ENCODE results near the gene TAT.

DNA sequence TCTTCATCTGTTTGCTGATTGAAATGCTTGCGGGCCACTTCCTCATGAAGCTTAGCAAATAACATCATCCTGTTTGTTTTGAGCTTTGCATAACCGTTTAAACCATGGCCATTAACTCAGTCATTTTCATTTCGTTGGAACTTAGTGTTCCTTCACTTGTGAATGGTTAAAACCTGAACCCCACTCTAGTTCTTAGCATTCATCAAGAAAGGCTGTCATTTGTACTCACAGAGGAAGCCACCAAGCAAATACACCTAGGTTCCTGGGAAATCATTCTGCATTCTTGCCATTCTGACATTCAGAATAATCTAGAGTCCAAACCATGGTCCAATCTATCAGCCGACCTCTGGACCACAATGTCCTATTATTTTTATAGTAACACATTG is 8.4 kb upstream of the TAT start:
- no peak for TF ChIP-seq RAD21 (conservative IDR thresholded peaks at IDR 0.05)
- no peak for TF ChIP-seq EP300 (conservative IDR thresholded peaks at IDR 0.05; ENCODE audit: poor library complexity, severe bottlenecking)
- TF ChIP-seq, protein P1, sequence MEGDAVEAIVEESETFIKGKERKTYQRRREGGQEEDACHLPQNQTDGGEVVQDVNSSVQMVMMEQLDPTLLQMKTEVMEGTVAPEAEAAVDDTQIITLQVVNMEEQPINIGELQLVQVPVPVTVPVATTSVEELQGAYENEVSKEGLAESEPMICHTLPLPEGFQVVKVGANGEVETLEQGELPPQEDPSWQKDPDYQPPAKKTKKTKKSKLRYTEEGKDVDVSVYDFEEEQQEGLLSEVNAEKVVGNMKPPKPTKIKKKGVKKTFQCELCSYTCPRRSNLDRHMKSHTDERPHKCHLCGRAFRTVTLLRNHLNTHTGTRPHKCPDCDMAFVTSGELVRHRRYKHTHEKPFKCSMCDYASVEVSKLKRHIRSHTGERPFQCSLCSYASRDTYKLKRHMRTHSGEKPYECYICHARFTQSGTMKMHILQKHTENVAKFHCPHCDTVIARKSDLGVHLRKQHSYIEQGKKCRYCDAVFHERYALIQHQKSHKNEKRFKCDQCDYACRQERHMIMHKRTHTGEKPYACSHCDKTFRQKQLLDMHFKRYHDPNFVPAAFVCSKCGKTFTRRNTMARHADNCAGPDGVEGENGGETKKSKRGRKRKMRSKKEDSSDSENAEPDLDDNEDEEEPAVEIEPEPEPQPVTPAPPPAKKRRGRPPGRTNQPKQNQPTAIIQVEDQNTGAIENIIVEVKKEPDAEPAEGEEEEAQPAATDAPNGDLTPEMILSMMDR (IDR thresholded peaks at IDR 0.05; ENCODE audit: poor library complexity, severe bottlenecking): no peak
- TF ChIP-seq POLR2AphosphoS5 (IDR thresholded peaks at IDR 0.05): no peak
- TF ChIP-seq EZH2 (IDR thresholded peaks at IDR 0.05; ENCODE audit: borderline replicate concordance, insufficient read depth, low read length, poor library complexity, severe bottlenecking): no peak
- TF ChIP-seq MXI1 (conservative IDR thresholded peaks at IDR 0.05; ENCODE audit: poor library complexity, severe bottlenecking): no peak

Measured in neural cell (in vitro differentiated cells).